ENCODE results near the gene PTGR2. TPM values are rescaled to one million over a fixed set of nuclear protein-coding genes. Genes with fewer than 3 reads are reported as not detected.
"Not testable (repeated sequence)": the region's sequence is repeated elsewhere in the genome, so short reads cannot be mapped to it uniquely, and the experiment has no call there.

The PTGR2 gene
- total RNA-seq, 6 experiments from 2014 or later, result 4.2 to 7.5 (median 6.4) TPM

- Mint-ChIP-seq H3K4me3 (no peak overlapping the region), H3K27ac (peak overlapping the region; percentile 53), H3K4me1 (ENCODE audit: low read depth) (peaks cover 19% of the 10 kb centered on the region), H3K36me3 (ENCODE audit: low read depth) (peaks cover 25% of the 10 kb centered on the region), H3K9me3 (no peaks in the 10 kb centered on the region), H3K27me3 (ENCODE audit: insufficient read depth) (no peaks in the 10 kb centered on the region; the same call in 1 of the 2 replicates)
- DNase-seq, result no peak
- TF ChIP-seq CTCF (IDR thresholded peaks at IDR 0.05), result no peak
These were observed 44.9 kb downstream of the PTGR2 start for GRCh38 chr14:73896521-73896920.

- Mint-ChIP-seq H3K27ac (no peak overlapping the region), H3K4me3 (no peak overlapping the region), H3K36me3 (ENCODE audit: low read depth) (peaks cover 18% of the 10 kb centered on the region), H3K4me1 (ENCODE audit: low read depth) (peaks cover 10% of the 10 kb centered on the region; the same call in 1 of the 2 replicates), H3K27me3 (ENCODE audit: insufficient read depth) (no peaks in the 10 kb centered on the region; the same call in 1 of the 2 replicates), H3K9me3 (no peaks in the 10 kb centered on the region)
- TF ChIP-seq CTCF (IDR thresholded peaks at IDR 0.05), result no peak
- DNase-seq, result no peak
These were observed 51.4 kb downstream of the PTGR2 start for GRCh38 chr14:73903028-73903427.

- no peaks in the 10 kb centered on the region for H3K9me3 Mint-ChIP-seq
- H3K36me3 Mint-ChIP-seq (ENCODE audit: low read depth), result peaks cover 63% of the 10 kb centered on the region
- H3K27ac Mint-ChIP-seq, result no peak overlapping the region
- no peak for TF ChIP-seq CTCF (IDR thresholded peaks at IDR 0.05)
- H3K4me1 Mint-ChIP-seq (ENCODE audit: low read depth), result peaks cover 12% of the 10 kb centered on the region; the same call in 1 of the 2 replicates
- no peak for DNase-seq
- no peaks in the 10 kb centered on the region for H3K27me3 Mint-ChIP-seq (ENCODE audit: insufficient read depth)
- H3K4me3 Mint-ChIP-seq, result no peak overlapping the region
These were observed 58.0 kb downstream of the PTGR2 start for GRCh38 chr14:73909681-73910080.

GRCh38 chr14:73913256-73913655 lies 61.6 kb downstream of the PTGR2 start:
- Mint-ChIP-seq H3K4me1 (ENCODE audit: low read depth) (peaks cover 30% of the 10 kb centered on the region), H3K9me3 (no peaks in the 10 kb centered on the region), H3K4me3 (no peak overlapping the region), H3K27me3 (ENCODE audit: insufficient read depth) (no peaks in the 10 kb centered on the region), H3K36me3 (ENCODE audit: low read depth) (peaks cover 51% of the 10 kb centered on the region), H3K27ac (no peak overlapping the region)
- DNase-seq, result no peak
- no peak for TF ChIP-seq CTCF (IDR thresholded peaks at IDR 0.05)

GRCh38 chr14:73916324-73916723 lies 64.7 kb downstream of the PTGR2 start:
- no peaks in the 10 kb centered on the region for H3K27me3 Mint-ChIP-seq (ENCODE audit: insufficient read depth)
- TF ChIP-seq CTCF (IDR thresholded peaks at IDR 0.05), result no peak
- peaks cover 29% of the 10 kb centered on the region for H3K36me3 Mint-ChIP-seq (ENCODE audit: low read depth)
- no peak overlapping the region for H3K4me3 Mint-ChIP-seq
- H3K27ac Mint-ChIP-seq, result no peak overlapping the region
- no peak for DNase-seq
- no peaks in the 10 kb centered on the region for H3K9me3 Mint-ChIP-seq
- peaks cover 30% of the 10 kb centered on the region for H3K4me1 Mint-ChIP-seq (ENCODE audit: low read depth)

GRCh38 chr14:73919457-73919856 lies 67.8 kb downstream of the PTGR2 start:
- H3K4me1 Mint-ChIP-seq (ENCODE audit: low read depth), result peaks cover 23% of the 10 kb centered on the region
- H3K9me3 Mint-ChIP-seq; H3K27me3 Mint-ChIP-seq (ENCODE audit: insufficient read depth); H3K27ac Mint-ChIP-seq; H3K4me3 Mint-ChIP-seq; DNase-seq: not testable (repeated sequence)
- H3K36me3 Mint-ChIP-seq (ENCODE audit: low read depth), result peaks cover 12% of the 10 kb centered on the region
